Activated naive CD8-positive, alpha-beta T cell treated with anti-CD3 and anti-CD28 coated beads for 36 hours (primary cell): ENCODE data around the gene FAM204A. TPM values are rescaled to one million over a fixed set of nuclear protein-coding genes. Genes with fewer than 3 reads are reported as not detected.

ENCODE experiments used
- DNase-seq: peaks from one replicate; pipeline ENCODE4 v3.0.0; 2021
- H3K27ac Mint-ChIP-seq: one replicate; pipeline ENCODE4 v1.8.0; 2022; ENCODE audit warnings: mild to moderate bottlenecking, moderate library complexity, mixed read lengths
- H3K27me3 Mint-ChIP-seq: one replicate; pipeline ENCODE4 v1.8.0; 2022; ENCODE audit warnings: mild to moderate bottlenecking, mixed read lengths
- H3K36me3 Mint-ChIP-seq: one replicate; pipeline ENCODE4 v1.8.0; 2021; ENCODE audit warnings: mild to moderate bottlenecking, mixed read lengths
- H3K4me1 Mint-ChIP-seq: one replicate; pipeline ENCODE4 v1.8.0; 2021; ENCODE audit warnings: mixed read lengths
- H3K4me3 Mint-ChIP-seq: one replicate; pipeline ENCODE4 v1.8.0; 2022; ENCODE audit warnings: mild to moderate bottlenecking, moderate library complexity, mixed read lengths
- H3K9me3 Mint-ChIP-seq: one replicate; pipeline ENCODE4 v1.8.0; 2022; ENCODE audit warnings: mixed read lengths
- total RNA-seq, 2 experiments: library from RNA; stranded (reverse); gene quantifications; one replicate each; pipeline ENCODE4 v1.2.3, GENCODE V29; 2021

The FAM204A gene
- total RNA-seq, 2 experiments from 2014 or later: 67.4 to 71.1 TPM

DNA sequence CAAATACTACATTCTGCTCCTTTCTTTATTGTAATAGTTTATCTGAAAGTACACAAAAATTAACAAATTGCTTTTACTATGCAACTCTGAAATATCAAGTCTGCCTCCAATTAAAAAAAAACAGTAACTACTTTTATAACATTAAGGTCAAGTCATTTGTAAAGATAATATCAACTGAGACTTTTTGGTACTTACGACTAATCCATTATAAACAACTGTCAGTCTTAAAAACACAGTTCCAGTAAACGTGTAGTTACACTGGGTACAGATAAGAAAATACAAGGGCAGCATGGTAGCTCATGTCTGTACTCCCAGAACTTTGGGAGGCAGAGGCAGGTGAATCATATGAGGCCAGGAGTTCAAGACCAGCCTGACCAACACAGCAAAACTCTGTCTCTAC, 32.2 kb downstream of the FAM204A start:
- H3K4me1 Mint-ChIP-seq: no peaks in the 10 kb centered on the region

DNA sequence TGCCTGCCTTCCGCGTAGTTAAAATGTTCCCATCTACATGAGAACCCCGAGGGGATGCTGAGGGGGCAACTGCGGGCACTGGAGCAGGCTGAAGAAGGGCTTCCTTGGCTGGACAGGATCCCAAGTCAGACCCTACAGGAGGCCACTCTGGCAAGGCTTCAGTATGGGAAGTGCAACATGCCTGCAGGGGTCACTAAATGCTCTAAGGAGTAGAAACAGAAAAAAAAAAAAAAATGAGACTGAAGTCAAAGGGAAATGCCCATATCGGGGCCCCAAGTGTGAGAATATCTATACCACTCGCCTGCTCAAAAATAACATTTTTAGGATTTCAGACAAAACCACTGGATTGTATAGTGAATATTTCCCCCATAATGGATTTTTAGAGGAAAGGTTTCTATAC, 33.5 kb downstream of the FAM204A start:
- DNase-seq: no peak
- Mint-ChIP-seq H3K4me3 (no peak overlapping the region), H3K27ac (no peak overlapping the region), H3K36me3 (peaks cover 9% of the 10 kb centered on the region), H3K9me3 (no peaks in the 10 kb centered on the region), H3K27me3 (no peaks in the 10 kb centered on the region), H3K4me1 (no peaks in the 10 kb centered on the region)

More for the DNA sequence above, 32.2 kb downstream of the FAM204A start:
- Mint-ChIP-seq H3K4me3 (no peak overlapping the region), H3K36me3 (peaks cover 5% of the 10 kb centered on the region), H3K27me3 (no peaks in the 10 kb centered on the region), H3K27ac (no peak overlapping the region), H3K9me3 (no peaks in the 10 kb centered on the region)
- DNase-seq: no peak

DNA sequence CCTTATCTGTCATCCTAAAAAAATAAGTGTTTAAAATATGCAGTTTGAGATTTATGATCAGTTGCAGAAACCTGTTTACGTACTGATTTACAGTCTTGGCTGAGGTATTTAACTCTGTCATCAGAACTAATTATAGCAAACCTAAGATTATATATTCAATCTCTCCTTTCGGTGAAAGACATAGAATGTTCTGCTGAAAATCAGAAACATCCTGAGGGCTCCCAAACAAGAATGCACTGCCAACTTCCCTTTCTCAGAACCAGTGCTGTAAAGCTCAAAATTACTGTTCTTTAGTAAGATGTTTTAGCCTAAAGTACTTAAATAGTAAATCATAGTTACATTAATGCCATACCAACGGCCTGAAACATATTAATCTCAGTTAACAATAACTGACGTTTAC, 34.3 kb downstream of the FAM204A start:
- Mint-ChIP-seq H3K9me3 (no peaks in the 10 kb centered on the region), H3K36me3 (peaks cover 9% of the 10 kb centered on the region), H3K27me3 (no peaks in the 10 kb centered on the region), H3K4me1 (no peaks in the 10 kb centered on the region), H3K4me3 (no peak overlapping the region), H3K27ac (no peak overlapping the region)
- DNase-seq: no peak

DNA sequence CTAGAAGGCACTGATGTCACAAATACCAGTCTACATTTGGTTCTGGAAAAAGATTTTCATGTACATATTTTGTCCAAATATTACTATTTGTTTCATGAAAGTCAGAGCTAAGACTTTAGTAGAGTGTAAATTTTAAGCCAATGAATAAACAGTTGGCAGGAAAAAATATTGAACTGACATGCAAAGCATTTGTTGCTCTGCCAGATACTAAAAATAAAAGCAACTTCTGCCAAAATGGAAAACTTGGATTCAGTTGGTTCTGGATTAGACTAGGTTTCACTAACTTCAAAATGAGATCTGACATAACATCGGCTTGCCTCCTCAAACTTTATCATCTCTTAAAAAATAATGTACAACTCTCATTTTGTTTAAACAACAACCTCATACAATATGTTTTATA, 34.9 kb downstream of the FAM204A start:
- no peaks in the 10 kb centered on the region for H3K9me3 Mint-ChIP-seq
- H3K4me3 Mint-ChIP-seq: no peak overlapping the region
- no peak overlapping the region for H3K27ac Mint-ChIP-seq
- no peak for DNase-seq
- H3K4me1 Mint-ChIP-seq: no peaks in the 10 kb centered on the region
- no peaks in the 10 kb centered on the region for H3K27me3 Mint-ChIP-seq
- peaks cover 9% of the 10 kb centered on the region for H3K36me3 Mint-ChIP-seq

DNA sequence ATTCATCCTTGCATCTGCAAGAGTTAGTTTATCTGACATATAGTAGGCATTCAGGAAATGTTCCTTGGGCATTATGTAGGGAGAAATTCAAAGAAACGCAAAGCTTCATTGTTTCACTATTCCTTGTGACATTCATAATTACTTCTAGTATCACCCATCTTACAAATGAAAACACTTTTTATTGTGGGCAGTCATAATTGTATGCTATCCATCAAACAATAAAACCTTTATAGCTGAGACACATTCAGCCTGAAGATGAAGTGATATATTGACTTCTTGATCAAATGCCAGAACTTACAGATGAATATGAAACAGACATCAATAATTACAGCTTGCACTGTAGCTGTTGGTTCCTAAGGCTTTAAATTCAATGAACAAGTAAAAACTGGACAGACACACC, 36.4 kb downstream of the FAM204A start:
- no peaks in the 10 kb centered on the region for H3K9me3 Mint-ChIP-seq
- H3K36me3 Mint-ChIP-seq: peaks cover 9% of the 10 kb centered on the region
- no peak for DNase-seq
- no peaks in the 10 kb centered on the region for H3K27me3 Mint-ChIP-seq
- H3K27ac Mint-ChIP-seq: no peak overlapping the region
- no peaks in the 10 kb centered on the region for H3K4me1 Mint-ChIP-seq
- no peak overlapping the region for H3K4me3 Mint-ChIP-seq

DNA sequence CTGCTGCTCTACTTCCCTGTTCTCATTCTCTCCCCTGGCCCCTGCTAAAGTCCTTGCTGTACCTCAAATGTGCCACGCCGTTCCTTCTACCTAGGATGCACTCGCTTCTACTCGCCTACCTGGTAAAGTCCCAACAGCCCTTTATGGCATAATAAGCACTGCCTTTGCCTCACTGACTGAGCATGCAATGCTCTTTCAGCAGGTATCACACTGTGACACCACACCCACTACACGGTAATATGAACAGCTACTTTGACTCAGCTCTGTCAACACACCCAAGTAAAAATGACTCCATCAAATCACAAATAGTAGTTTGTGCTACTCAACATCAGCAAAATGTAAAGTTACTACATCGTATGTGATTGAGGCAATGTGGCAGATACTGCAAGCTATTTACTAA, 37.6 kb downstream of the FAM204A start:
- Mint-ChIP-seq H3K27me3 (no peaks in the 10 kb centered on the region), H3K36me3 (peaks cover 15% of the 10 kb centered on the region), H3K4me1 (no peaks in the 10 kb centered on the region), H3K4me3 (no peak overlapping the region), H3K9me3 (no peaks in the 10 kb centered on the region), H3K27ac (no peak overlapping the region)
- no peak for DNase-seq

DNA sequence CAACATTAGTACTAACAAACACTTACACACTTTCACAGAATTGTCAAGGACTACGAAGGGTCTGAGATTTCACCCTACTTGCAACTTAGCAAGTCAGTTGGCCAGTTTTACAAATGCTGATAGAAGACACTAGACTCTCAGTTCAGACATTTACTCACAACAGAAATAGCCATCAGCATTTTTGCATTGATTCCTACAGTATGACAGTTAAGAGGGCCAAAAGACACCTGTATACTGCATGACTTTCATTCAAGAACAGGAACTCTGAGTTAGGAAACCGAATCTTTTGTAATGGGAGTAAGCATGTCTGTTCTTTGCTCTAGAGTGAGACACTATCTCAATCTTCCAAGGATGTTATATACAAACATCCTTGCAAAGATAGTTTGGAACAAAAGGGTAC, 40.9 kb downstream of the FAM204A start:
- no peaks in the 10 kb centered on the region for H3K4me1 Mint-ChIP-seq
- peaks cover 21% of the 10 kb centered on the region for H3K36me3 Mint-ChIP-seq

DNA sequence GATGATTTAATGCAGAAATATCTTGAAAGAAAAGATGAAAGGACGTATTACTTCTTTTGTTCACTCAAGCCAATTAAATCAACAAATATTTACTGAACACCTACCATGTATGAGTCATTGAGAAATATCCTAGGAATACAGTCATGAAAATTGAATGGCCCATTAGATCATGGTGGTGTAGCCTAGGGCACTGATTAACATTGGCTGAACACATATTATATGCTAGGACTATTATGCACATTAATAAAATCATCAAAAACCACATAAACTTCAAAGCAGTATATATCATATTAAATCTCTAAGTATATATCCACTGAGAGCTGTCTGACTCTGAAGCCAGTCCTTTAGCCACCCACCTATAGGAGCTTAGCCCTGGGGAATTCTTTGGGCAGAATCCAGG, 41.8 kb downstream of the FAM204A start:
- H3K27ac Mint-ChIP-seq: no peak overlapping the region
- no peaks in the 10 kb centered on the region for H3K27me3 Mint-ChIP-seq
- no peaks in the 10 kb centered on the region for H3K9me3 Mint-ChIP-seq
- H3K4me1 Mint-ChIP-seq: no peaks in the 10 kb centered on the region
- H3K36me3 Mint-ChIP-seq: peaks cover 21% of the 10 kb centered on the region
- H3K4me3 Mint-ChIP-seq: no peak overlapping the region
- DNase-seq: no peak

More for the DNA sequence above, 40.9 kb downstream of the FAM204A start:
- DNase-seq: no peak
- Mint-ChIP-seq H3K9me3 (no peaks in the 10 kb centered on the region), H3K27me3 (no peaks in the 10 kb centered on the region), H3K4me3 (no peak overlapping the region), H3K27ac (no peak overlapping the region)

DNA sequence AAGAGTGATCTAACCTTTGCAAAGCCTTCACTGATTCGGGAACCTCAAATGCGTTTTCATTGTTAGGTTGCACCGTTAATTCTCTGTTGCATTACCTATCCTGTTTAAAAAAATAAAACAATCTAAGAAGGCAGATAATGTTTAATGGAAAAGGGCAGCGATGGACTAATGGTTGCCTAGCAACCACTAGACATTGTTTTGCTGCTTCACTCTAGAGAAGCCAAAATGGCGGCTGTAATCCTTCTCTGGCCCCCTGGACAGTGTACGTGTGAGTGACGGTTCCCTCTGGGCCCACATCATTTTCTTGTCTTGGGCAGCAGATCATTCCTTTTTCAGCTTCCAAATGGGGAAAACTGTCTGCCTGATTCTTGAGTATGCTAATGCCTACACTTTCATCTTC, 43.3 kb downstream of the FAM204A start:
- H3K36me3 Mint-ChIP-seq: peaks cover 17% of the 10 kb centered on the region
- no peak overlapping the region for H3K27ac Mint-ChIP-seq
- H3K9me3 Mint-ChIP-seq: no peaks in the 10 kb centered on the region
- no peak overlapping the region for H3K4me3 Mint-ChIP-seq
- peaks cover 4% of the 10 kb centered on the region for H3K27me3 Mint-ChIP-seq
- DNase-seq: no peak
- H3K4me1 Mint-ChIP-seq: no peaks in the 10 kb centered on the region

DNA sequence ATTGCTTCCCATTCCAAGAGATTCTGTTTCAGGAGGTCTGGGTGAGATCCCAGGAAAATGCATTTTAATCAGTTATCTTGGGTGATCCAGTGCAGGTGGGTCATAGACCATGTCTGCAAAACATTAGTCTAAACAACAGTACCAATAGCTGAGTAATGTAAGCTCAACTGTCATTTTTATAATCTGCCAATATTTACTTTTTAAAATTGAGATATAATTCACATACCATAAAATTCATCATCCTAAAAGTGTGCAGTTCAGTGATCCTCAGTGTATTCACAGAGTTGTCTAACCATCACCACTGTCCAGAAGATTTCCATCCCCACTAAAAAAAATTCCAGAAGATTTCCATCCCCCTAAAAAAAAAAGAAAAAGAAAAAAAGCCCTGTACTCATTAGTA, 51.0 kb downstream of the FAM204A start:
- DNase-seq: no peak
- Mint-ChIP-seq H3K4me3 (no peak overlapping the region), H3K27me3 (peaks cover 30% of the 10 kb centered on the region), H3K27ac (no peak overlapping the region), H3K36me3 (no peaks in the 10 kb centered on the region), H3K9me3 (no peaks in the 10 kb centered on the region), H3K4me1 (no peaks in the 10 kb centered on the region)

DNA sequence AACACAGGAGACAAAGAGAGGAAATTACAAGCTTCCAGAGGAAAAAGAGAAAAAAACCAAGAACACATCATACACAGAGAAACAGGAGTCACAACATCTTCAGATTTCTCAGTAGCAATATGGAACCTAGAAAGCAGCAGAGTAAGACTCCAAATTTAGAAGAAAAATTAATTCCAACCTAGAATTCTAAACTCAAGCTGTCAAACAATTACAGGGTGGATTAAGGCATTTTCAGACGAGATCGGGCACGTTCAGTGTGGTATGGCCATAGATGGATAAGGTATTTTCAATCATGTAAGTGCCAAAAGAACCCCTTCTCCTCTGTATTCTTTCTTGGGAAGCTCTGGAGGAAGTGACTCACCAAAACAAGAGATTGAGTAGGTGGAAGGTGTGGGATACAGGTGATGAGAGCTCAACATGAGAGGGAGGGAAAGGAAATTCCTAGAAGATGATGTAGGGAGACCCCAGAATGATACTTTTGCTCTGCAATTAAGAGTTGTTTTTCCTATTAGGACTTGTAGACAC, 51.6 kb downstream of the FAM204A start:
- no peaks in the 10 kb centered on the region for H3K36me3 Mint-ChIP-seq
- no peak overlapping the region for H3K4me3 Mint-ChIP-seq
- no peak for DNase-seq
- H3K9me3 Mint-ChIP-seq: no peaks in the 10 kb centered on the region
- H3K27ac Mint-ChIP-seq: no peak overlapping the region
- no peaks in the 10 kb centered on the region for H3K4me1 Mint-ChIP-seq
- H3K27me3 Mint-ChIP-seq: peaks cover 35% of the 10 kb centered on the region

DNA sequence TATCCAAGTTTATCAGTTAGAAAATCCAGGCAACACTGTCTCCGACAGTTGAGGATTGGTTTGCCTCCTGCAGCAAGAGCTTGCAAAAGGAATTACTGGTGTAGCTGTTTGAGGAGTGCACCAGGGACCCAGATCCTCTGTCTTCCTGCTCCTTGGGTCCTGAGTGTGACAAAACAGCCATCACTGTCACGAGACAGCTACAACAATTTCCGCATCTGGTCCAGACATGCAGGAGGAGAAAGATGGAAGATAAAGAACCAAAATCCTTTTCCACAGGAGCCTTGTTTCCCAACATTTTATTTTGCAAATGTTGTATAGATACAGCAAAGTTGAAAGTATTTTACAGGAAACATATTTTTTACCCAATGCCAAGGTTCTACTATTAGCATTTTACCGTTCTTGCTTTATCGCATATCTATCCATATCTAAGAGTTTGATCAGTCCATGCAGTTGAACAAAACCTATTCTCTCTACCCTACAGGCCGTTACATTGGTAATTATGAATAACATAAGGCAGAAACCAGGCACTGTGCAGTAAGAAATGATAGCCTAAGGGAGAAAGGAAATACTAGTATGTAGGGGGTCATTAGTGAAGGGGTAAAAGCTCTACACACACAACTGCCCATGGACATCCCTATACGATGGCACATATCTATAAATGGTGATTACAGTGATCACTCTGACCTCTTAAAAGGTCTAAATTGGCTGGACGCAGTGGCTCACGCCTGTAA, 54.9 kb downstream of the FAM204A start:
- H3K36me3 Mint-ChIP-seq: no peaks in the 10 kb centered on the region
- H3K4me1 Mint-ChIP-seq: no peaks in the 10 kb centered on the region
- no peaks in the 10 kb centered on the region for H3K9me3 Mint-ChIP-seq
- no peak overlapping the region for H3K4me3 Mint-ChIP-seq
- no peak for DNase-seq
- H3K27me3 Mint-ChIP-seq: peaks cover 41% of the 10 kb centered on the region
- no peak overlapping the region for H3K27ac Mint-ChIP-seq

DNA sequence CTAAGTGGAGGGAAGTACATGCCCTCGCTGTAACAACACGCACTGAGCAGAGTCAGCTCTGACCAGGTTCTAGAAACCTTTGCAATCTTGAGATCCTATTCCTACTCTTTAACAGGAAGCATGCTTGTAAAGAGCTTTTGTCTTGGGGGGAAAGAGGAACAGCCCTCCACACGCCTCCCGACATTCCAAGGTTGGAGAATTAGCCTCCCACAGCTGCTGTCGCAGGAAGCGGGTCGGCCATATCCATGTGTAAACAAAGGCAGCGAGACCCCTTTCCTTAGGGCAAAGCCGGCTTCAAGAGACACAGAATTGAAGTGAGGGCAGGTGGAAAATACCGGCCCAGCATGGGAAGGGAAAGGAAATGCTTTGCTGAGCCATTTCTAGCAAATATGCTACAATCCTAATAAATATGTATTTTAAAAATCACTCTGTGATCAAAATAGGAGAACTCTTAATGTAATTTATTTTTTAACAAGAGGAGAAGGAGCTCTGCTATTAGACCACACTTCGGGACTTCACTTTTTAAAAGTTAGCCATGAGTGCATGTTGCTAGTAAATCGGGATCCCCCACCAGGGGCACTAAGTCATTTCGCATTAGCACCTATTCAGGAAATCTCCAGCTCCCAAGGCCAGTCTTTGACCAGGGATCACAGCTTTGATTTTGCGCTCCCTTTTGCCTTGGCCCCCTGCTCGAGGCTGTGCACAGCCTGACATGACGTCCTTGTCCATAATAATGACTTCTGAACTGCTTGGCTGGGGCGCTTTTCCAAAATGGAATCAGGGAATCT, 55.9 kb downstream of the FAM204A start:
- Mint-ChIP-seq H3K9me3 (no peaks in the 10 kb centered on the region), H3K36me3 (no peaks in the 10 kb centered on the region), H3K4me3 (no peak overlapping the region), H3K4me1 (no peaks in the 10 kb centered on the region), H3K27ac (no peak overlapping the region), H3K27me3 (peaks cover 38% of the 10 kb centered on the region)
- no peak for DNase-seq

DNA sequence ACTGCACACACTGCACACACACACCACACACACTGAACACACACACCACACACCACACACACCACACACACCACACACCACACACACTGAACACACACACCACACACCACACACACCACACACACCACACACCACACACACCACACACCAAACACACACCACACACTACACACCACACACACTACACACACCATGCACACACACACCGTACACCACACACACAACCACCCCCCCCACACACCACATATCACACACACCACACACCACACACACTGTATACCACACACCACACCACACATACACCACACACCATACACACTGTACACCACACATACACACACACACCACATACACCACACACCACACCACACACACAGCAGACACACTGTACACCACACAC, 59.5 kb downstream of the FAM204A start:
- peaks cover 31% of the 10 kb centered on the region for H3K27me3 Mint-ChIP-seq
- H3K36me3 Mint-ChIP-seq: no peaks in the 10 kb centered on the region
- no peak overlapping the region for H3K4me3 Mint-ChIP-seq
- peaks cover 3% of the 10 kb centered on the region for H3K9me3 Mint-ChIP-seq
- DNase-seq: no peak
- no peaks in the 10 kb centered on the region for H3K4me1 Mint-ChIP-seq
- H3K27ac Mint-ChIP-seq: no peak overlapping the region

DNA sequence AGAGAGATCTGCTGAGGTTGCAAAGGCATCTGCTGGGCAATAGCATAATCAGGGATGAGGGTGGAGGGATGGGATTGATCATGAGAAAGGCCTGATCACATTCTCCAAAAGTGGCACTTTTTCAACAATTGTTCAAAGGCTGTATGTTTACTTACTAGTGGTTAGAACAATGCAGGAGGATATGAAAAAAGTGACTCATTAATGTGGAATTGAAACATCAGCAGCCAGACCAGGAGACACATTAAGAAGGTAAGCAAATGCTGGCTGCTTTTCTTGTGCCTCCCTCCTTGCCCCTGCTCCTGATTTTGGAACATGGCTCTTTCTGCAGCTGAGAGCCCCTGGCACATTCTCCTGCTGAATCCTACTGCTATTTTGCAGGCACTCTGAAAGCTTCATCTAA, 63.5 kb downstream of the FAM204A start:
- Mint-ChIP-seq H3K36me3 (no peaks in the 10 kb centered on the region), H3K9me3 (peaks cover 4% of the 10 kb centered on the region), H3K27me3 (peaks cover 10% of the 10 kb centered on the region), H3K4me3 (no peak overlapping the region), H3K4me1 (no peaks in the 10 kb centered on the region), H3K27ac (no peak overlapping the region)
- no peak for DNase-seq

DNA sequence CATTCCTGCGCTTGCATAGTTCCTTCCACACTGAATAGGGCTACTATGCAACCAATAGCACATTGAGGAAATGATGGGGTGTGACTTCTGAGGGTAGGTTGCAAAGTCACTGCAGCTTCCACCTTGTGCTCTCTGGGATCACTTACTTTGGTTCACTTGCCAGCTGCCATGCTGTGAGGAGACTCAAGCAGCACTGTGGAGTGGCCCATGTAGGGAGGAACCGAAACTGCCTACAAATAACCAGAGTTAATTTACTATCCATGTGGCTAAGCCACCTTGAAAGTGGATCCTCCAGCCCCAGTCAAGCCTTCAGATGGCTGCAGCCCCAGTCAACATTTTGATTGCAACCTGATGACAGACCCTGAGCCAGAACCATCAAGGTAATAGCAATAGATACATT, 64.3 kb downstream of the FAM204A start:
- H3K9me3 Mint-ChIP-seq: peaks cover 4% of the 10 kb centered on the region
- no peaks in the 10 kb centered on the region for H3K36me3 Mint-ChIP-seq
- no peak overlapping the region for H3K4me3 Mint-ChIP-seq
- no peak for DNase-seq
- no peaks in the 10 kb centered on the region for H3K4me1 Mint-ChIP-seq
- no peak overlapping the region for H3K27ac Mint-ChIP-seq
- peaks cover 4% of the 10 kb centered on the region for H3K27me3 Mint-ChIP-seq
